ENCODE results near the gene MICALL1.

MICALL1 gene

DNA sequence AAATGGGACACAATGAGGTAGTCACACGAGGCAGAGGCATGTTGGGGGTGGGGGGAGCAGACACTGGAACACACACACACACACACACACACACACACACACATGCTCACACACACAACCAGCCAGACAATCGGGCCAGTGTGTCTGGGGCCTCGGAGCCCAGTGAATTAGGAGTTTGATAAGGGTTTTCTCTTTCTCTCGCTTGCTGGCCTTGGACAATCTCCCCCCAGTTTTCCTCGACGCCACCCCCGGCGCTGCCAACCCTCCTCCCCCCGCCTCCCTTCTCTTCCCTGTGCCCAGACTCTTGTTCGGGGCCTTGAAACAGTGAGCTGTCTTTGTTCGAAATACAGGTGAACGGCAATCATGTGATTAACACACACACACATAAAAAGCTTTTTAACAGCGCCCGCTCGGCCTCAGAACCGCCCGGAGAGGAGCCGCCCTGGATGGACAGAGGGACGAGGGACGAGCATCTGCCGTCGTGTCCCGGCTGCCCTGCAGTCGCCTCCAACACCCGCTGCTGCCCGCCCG lies 79.7 kb downstream of the MICALL1 start:
- DNase-seq, result no peak

DNA sequence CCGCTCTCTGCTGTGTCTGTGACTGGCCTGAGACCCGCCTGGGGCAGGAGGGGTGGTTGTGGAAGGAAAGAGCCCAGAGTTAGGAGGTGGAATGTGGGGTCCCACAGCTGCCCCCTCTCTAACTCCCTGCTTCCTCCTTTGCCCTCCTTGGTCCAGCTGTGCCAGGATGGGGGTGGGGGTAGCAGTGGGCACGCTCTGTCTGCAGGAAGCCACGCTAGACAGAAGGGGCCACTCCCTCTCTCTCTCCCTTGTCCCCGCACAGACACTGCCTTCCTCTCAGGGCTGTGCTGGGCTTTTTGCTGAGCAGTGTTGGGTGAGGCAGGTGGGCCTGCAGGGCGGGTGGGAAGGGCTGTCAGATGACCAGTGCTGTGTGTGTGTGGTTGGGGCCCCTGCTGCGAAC lies 80.3 kb downstream of the MICALL1 start:
- no peak for DNase-seq

DNA sequence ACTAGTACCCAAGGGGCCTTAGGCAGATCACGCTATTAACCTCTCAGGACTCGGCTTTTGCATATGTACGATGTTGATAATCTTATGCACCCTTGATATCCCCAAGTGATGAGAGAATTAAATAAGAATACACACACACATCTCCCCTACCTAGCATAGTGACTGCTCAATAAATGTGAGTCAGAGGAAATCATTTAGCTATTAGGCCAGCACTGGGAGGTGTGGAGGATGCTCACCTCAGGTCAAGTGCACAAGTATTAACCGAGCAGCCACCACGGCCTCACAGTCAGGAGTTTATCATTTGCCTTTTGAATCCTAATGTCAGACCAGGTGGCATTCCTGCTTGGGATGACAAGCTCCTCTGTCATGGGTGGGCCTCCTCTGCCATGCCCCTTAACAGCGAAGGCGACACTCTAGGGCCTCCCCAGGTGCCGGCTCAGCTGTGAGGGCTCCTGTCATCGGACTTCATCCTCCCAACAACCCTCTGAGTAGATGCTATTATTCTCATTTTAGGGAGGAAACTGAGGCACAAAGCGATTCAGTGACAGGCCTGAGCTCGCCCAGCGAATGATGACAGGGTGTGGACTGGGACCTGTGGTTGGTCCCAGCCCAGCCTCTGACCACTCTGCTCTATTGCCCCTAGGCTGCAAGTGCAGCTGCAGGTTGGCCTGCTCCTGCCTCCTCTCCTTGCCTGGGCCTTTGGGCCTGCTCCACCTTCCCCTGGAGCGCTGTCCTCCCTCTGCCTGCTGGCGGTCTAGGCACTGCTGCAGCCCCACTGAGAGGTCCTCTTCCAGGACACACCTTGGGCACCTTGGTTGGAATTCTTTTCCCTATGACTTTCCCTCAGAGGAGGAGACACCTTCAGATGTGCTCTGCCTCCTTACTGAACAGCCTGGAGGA lies 83.3 kb downstream of the MICALL1 start:
- DNase-seq, result no peak

DNA sequence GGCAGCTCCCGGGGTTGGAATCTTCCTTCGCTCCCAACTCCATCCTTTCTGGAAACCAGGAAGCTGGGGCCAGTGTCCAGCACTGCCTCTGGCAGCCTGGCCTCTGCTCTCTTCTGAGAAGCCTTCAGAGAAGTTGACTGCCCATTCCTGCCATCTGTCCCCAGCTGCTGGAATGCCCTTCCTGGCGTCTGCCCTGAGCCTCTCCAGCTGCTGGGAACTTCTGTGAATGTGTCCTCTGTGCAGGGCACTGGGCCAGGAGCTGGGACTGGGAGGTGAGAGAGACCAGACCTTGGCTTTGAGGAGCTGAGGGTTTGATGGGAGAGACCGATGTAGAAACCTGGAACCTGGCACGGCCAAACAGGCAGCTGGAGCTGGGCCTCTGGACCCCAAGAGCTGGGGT lies 84.2 kb downstream of the MICALL1 start:
- no peak for DNase-seq

DNA sequence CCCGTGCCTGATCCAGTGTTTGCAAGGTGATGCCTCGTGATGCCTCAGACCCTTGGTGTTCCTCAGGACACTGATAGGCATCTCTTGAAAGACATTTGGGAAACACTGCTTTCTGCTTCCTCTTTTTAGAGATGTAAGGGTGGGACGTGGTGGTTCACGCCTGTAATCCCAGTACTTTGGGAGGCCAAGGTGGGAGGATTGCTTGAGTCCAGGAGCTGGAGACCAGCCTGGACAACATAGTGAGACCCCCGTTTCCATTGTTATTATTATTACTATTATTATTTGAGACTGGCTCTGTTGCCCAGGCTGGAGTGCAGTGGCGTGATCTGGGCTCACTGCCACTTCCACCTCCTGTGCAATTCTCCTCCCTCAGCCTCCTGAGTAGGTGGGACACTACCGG lies 84.8 kb downstream of the MICALL1 start:
- no peak for DNase-seq

DNA sequence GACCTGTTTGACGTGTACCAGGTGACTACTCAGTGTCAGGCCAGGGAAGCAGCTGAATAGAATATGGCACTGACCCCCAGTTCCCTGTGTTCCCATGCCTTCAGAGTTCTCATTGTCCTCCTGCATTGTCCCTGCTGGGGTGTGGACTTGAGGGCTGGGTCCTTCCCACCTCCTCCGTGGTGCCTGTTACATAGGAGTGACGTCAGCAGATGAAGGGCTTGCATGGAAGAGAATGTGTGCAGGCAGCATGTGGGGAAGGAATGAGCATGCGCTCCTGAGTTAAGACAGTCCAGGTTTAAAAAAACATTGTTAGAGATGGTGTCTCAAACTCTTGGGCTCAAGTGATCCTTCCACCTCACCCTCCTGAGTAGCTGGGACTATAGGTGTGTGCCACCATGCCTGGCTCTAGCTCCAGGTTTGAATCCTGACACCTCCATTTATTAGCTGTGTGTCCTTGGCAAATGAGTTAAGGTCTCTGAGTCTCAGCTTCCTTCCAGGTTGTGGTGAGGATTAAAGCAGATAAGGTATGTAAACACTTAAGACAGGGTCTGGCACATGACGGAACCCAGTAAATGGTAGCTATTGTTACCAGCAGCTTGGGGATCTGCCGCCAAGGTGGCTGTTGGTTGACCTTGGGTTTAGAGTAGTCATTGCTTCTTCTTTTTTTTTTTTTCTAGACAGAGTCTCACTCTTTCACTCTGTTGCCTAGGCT lies 85.8 kb downstream of the MICALL1 start:
- DNase-seq, result no peak

All from inflammatory macrophage treated with lipopolysaccharide for 1 hour (primary cell).